Liver (tissue), 3 donors: ENCODE results near the gene NCOA3.
"Not testable (repeated sequence)": the region's sequence is repeated elsewhere in the genome, so short reads cannot be mapped to it uniquely, and the experiment has no call there.

ENCODE experiments used
- CTCF ChIP-seq: fragments of 150-350 bp; IDR thresholded peaks from 2 replicates; pipeline ENCODE4 v1.5.1; 2017; ENCODE audit warnings: improper control_type of control experiment, low read depth, low read length; ENCODE audit not compliant: missing input control
- FOXA1 ChIP-seq: IDR thresholded peaks from 2 replicates; pipeline ENCODE4 v1.6.1; 2016; ENCODE audit warnings: antibody characterized with exemption
- GABPA ChIP-seq, 2 donors: IDR thresholded peaks in 1 of 2; conservative IDR thresholded peaks in 1 of 2; 2 replicates each; pipeline ENCODE4 v1.6.1; 2016; ENCODE audit warnings: antibody characterized with exemption in 2 of 2, mild to moderate bottlenecking in 1 of 2, moderate library complexity in 1 of 2
- HNF4A ChIP-seq, 2 donors: conservative IDR thresholded peaks; 2 replicates each; pipeline ENCODE4 v1.6.1; 2016; ENCODE audit warnings: antibody characterized with exemption in 2 of 2, mild to moderate bottlenecking in 2 of 2
- RAD21 ChIP-seq, 2 donors: IDR thresholded peaks; 2 replicates each; pipeline ENCODE4 v1.6.1; 2016; ENCODE audit warnings: antibody characterized with exemption in 2 of 2, mild to moderate bottlenecking in 2 of 2
- REST ChIP-seq: IDR thresholded peaks from 2 replicates; pipeline ENCODE4 v1.6.1; 2016; ENCODE audit warnings: antibody characterized with exemption, mild to moderate bottlenecking
- SP1 ChIP-seq: IDR thresholded peaks from 2 replicates; pipeline ENCODE4 v1.6.1; 2018; ENCODE audit warnings: antibody characterized with exemption, mild to moderate bottlenecking
- YY1 ChIP-seq: IDR thresholded peaks from 2 replicates; pipeline ENCODE4 v1.6.1; 2016; ENCODE audit warnings: antibody characterized with exemption, mild to moderate bottlenecking
- donor health status: healthy.
- donor health status: healthy.

GRCh38 chr20:47461906-47462305 is 39.8 kb upstream of the NCOA3 start:
- TF ChIP-seq CTCF; GABPA (IDR thresholded peaks at IDR 0.05 in 1 of 2, conservative IDR thresholded peaks at IDR 0.05 in 1 of 2); SP1; YY1; REST; RAD21 (IDR thresholded peaks at IDR 0.05); HNF4A (conservative IDR thresholded peaks at IDR 0.05); FOXA1: not testable (repeated sequence)
